K562 (cell line): ENCODE measurements around the gene SHISA7. TPM values are rescaled to one million over a fixed set of nuclear protein-coding genes. Genes with fewer than 3 reads are reported as not detected.
A peak's percentile ranks its signal among the peaks of the same experiment; 100 is the strongest.

ENCODE experiments used
- ATAC-seq: fragments of 200-7000 bp; cut with Tn5 transposase; 3 replicates; pipeline ENCODE4 v1.9.1; 2020; ENCODE audit warnings: moderate library complexity
- BruUV-seq: library from RNA; stranded (reverse); fragments of 400-500 nt; replicated peaks from 2 replicates; lab custom pipeline; 2021; lab: Mats Ljungman, UMichigan
- CTCF ChIA-PET: fragments of 300-600 bp; formaldehyde crosslinking; extraction: SDS; loops from one replicate; lab custom pipeline; 2021; ENCODE audit warnings: low intra/inter-chr PET ratio; lab: Yijun Ruan, JAX
- POLR2A ChIA-PET: fragments of 300-600, 350-650 bp; sonication (Branson Sonifier 250); formaldehyde crosslinking; extraction: SDS; loops from one replicate; lab custom pipeline; 2021; ENCODE audit warnings: antibody characterized with exemption, inconsistent platforms; lab: Yijun Ruan, JAX
- DNase-seq, 4 experiments: peaks; one replicate each; pipeline versions ENCODE4 v3.0.0 to v3.0.0-alpha.2; 2011 to 2018; ENCODE audit warnings: low spot score in 3 of 4, mixed read lengths in 3 of 4; ENCODE audit errors: extremely low read depth in 1 of 4
- FAIRE-seq: peaks from 2 replicates; lab custom pipeline; 2011; peaks lifted over from hg19 to GRCh38; lab: Jason Lieb, UNC
- H2AFZ ChIP-seq: 2 replicates; pipeline ENCODE4 v1.6.0; 2011; ENCODE audit warnings: low read depth, low read length, control low read depth, inconsistent platforms
- H3K27ac ChIP-seq: fragments of 200-600 bp; 3 replicates; pipeline ENCODE4 v1.8.0; 2011; ENCODE audit warnings: low read depth, mild to moderate bottlenecking, control low read depth, inconsistent platforms, low read length, moderate library complexity, mixed read lengths; ENCODE audit errors: extremely low read depth
- H3K27me3 ChIP-seq, 2 experiments: fragments of 300-600 bp in 1 of 2; 2 replicates in 1 of 2; 3 replicates in 1 of 2; pipeline versions ENCODE4 v1.6.0 to v1.8.0; 2011; ENCODE audit warnings: inconsistent platforms in 2 of 2, low read length in 2 of 2, mild to moderate bottlenecking in 1 of 2, mixed read lengths in 1 of 2, moderate library complexity in 1 of 2; ENCODE audit not compliant: control insufficient read depth in 2 of 2, insufficient read depth in 2 of 2
- H3K36me3 ChIP-seq: fragments of 300-600 bp; 3 replicates; pipeline ENCODE4 v1.8.0; 2011; ENCODE audit warnings: mild to moderate bottlenecking, low read length, inconsistent platforms; ENCODE audit not compliant: control insufficient read depth, insufficient read depth
- H3K4me1 ChIP-seq, 2 experiments: fragments of 200-600 bp in 1 of 2; replicated peaks in 1 of 2; 2 replicates in 1 of 2; 3 replicates in 1 of 2; pipeline versions ENCODE4 v1.5.1 to v1.8.0; 2011; ENCODE audit warnings: inconsistent platforms in 2 of 2, low read length in 2 of 2, mild to moderate bottlenecking in 1 of 2, mixed read lengths in 1 of 2, moderate library complexity in 1 of 2; ENCODE audit not compliant: control insufficient read depth in 2 of 2, insufficient read depth in 2 of 2
- H3K4me2 ChIP-seq: 2 replicates; pipeline ENCODE4 v1.6.1; 2011; ENCODE audit warnings: low read length, control low read depth, inconsistent platforms, mixed read lengths; ENCODE audit not compliant: insufficient read depth
- H3K4me3 ChIP-seq: fragments of 200-600 bp; sonication (generic), shearing (Covaris generic); 2 replicates; pipeline ENCODE4 v1.5.1; 2016; ENCODE audit warnings: control low read depth, inconsistent platforms
- H3K79me2 ChIP-seq: fragments of 200-600 bp; 3 replicates; pipeline ENCODE4 v1.8.0; 2011; ENCODE audit warnings: low read length, inconsistent platforms; ENCODE audit not compliant: control insufficient read depth, insufficient read depth
- H3K9ac ChIP-seq, 2 experiments: 2 replicates each; pipeline versions ENCODE4 v1.6.0 to v1.6.1; 2011; ENCODE audit warnings: low read depth in 2 of 2, low read length in 2 of 2, control low read depth in 1 of 2, inconsistent platforms in 1 of 2, mild to moderate bottlenecking in 1 of 2, mixed read lengths in 1 of 2; ENCODE audit not compliant: insufficient read depth in 1 of 2
- H3K9me1 ChIP-seq: one replicate; pipeline ENCODE4 v1.6.0; 2011; ENCODE audit warnings: inconsistent platforms, mild to moderate bottlenecking, low read length, moderate library complexity; ENCODE audit not compliant: control insufficient read depth, insufficient read depth
- H3K9me3 ChIP-seq: replicated peaks from 2 replicates; pipeline ENCODE4 v1.5.1; 2011; ENCODE audit warnings: low read depth, low read length, inconsistent platforms; ENCODE audit not compliant: control insufficient read depth, insufficient read depth
- H4K20me1 ChIP-seq: replicated peaks from 2 replicates; pipeline ENCODE4 v1.6.1; 2011; ENCODE audit warnings: low read length, inconsistent platforms, mixed read lengths; ENCODE audit not compliant: control insufficient read depth, insufficient read depth
- CBFA2T2 ChIP-seq: fragments of 450-650 bp; conservative IDR thresholded peaks from 2 replicates; pipeline ENCODE4 v1.6.1; 2017; ENCODE audit warnings: mild to moderate bottlenecking
- CCNT2 ChIP-seq: IDR thresholded peaks from 2 replicates; pipeline ENCODE4 v1.6.1; 2011; ENCODE audit warnings: borderline replicate concordance, low read depth, mild to moderate bottlenecking, moderate library complexity, mixed read lengths, low read length; ENCODE audit not compliant: insufficient read length; ENCODE audit errors: extremely low read depth
- FOXJ3 ChIP-seq: sonication (generic); formaldehyde crosslinking; IDR thresholded peaks from 2 replicates; pipeline ENCODE4 v1.4.0; 2020; ENCODE audit warnings: mild to moderate bottlenecking, missing genetic modification reagents
- HMG20A ChIP-seq: fragments of 450-650 bp; formaldehyde crosslinking; conservative IDR thresholded peaks from 2 replicates; pipeline ENCODE4 v1.4.0; 2020; ENCODE audit warnings: mild to moderate bottlenecking, mixed read lengths
- KDM4B ChIP-seq, 2 experiments: fragments of 450-650 bp in 1 of 2; sonication (generic) in 1 of 2; IDR thresholded peaks; 2 replicates each; pipeline ENCODE4 v1.6.1; 2016 to 2017; ENCODE audit warnings: borderline replicate concordance in 2 of 2, antibody characterized with exemption in 1 of 2, low read depth in 1 of 2, mild to moderate bottlenecking in 1 of 2
- ZBTB7A ChIP-seq: IDR thresholded peaks from 2 replicates; pipeline ENCODE4 v1.6.1; 2011; ENCODE audit warnings: low read depth, mild to moderate bottlenecking, low read length, moderate library complexity, borderline replicate concordance; ENCODE audit not compliant: control insufficient read depth
- ZKSCAN1 ChIP-seq: fragments of 150-350 bp; IDR thresholded peaks from 2 replicates; pipeline ENCODE4 v1.6.1; 2016; ENCODE audit warnings: low read depth, low read length
- ZNF12 ChIP-seq: sonication (generic); formaldehyde crosslinking; IDR thresholded peaks from 2 replicates; pipeline ENCODE4 v1.4.0; 2020; ENCODE audit warnings: mild to moderate bottlenecking, missing genetic modification reagents
- WGBS: fragments of 100-300 bp; shearing (Covaris generic); methylation state at CpG from one replicate; pipeline ENCODE4 v1.1.6; 2016; ENCODE audit warnings: low coverage, mixed read lengths; ENCODE audit not compliant: insufficient coverage; ENCODE audit errors: missing lambda C conversion rate; 5-methylcytosine and 5-hydroxymethylcytosine counted together
- in situ Hi-C: fragments of 300-500 bp; cut with MboI; formaldehyde crosslinking; loops from 4 replicates; pipeline ENCODE4 v1.15.0; 2018; ENCODE audit warnings: inconsistent platforms, mixed read lengths
- intact Hi-C: fragments of 100-400 bp; cut with micrococcal nuclease; formaldehyde crosslinking; loops from 2 replicates; pipeline ENCODE4 v1.14.2; 2022
- polyA plus RNA-seq, 8 experiments: library from polyadenylated mRNA; depleted of rRNA in 4 of 8; stranded (reverse) in 5 of 8; unstranded in 3 of 8; fragments of >200 nt; fragmentation: Nextera tagmentation in 2 of 8; fragmentation: Illumina TruSeq in 1 of 8; extraction: Ambion mirVana in 2 of 8; extraction: Trizol in 1 of 8; gene quantifications; 2 replicates each; pipeline versions ENCODE4 v1.2.1 to v1.2.3, GENCODE V29; 2011 to 2014; ENCODE audit warnings: inconsistent platforms in 1 of 8, missing spikeins in 1 of 8
- total RNA-seq, 7 experiments: library from RNA; depleted of rRNA in 6 of 7; stranded (reverse); fragments of >200 nt in 6 of 7; fragmentation: Illumina TruSeq in 2 of 7; extraction: Trizol in 2 of 7; gene quantifications; 2 replicates each; pipeline versions ENCODE4 v1.2.1 to v1.2.3, GENCODE V29; 2011 to 2021; ENCODE audit warnings: low replicate concordance in 1 of 7
- TF ChIP-seq, protein P1 (sequence below): sonication (generic); formaldehyde crosslinking; IDR thresholded peaks from 2 replicates; pipeline ENCODE4 v1.8.1; 2023; ENCODE audit warnings: mild to moderate bottlenecking, missing genetic modification reagents, moderate library complexity
- TF ChIP-seq, protein P2 (sequence below): sonication (generic); formaldehyde crosslinking; IDR thresholded peaks from 2 replicates; pipeline ENCODE4 v1.9.0; 2022; ENCODE audit warnings: mild to moderate bottlenecking, missing genetic modification reagents
- TF ChIP-seq, protein P3 (sequence below): fragments of 250-450 bp; sonication (Bioruptor Pico); IDR thresholded peaks from 2 replicates; pipeline ENCODE4 v1.6.1; 2021; ENCODE audit warnings: mild to moderate bottlenecking

The SHISA7 gene
- total and polyA plus RNA-seq, 9 of the 15 experiments (the other 6 are each of a cell fraction or from before 2014, with no cell fraction given), result 0.01 to 0.40 (median 0.07) TPM

DNA sequence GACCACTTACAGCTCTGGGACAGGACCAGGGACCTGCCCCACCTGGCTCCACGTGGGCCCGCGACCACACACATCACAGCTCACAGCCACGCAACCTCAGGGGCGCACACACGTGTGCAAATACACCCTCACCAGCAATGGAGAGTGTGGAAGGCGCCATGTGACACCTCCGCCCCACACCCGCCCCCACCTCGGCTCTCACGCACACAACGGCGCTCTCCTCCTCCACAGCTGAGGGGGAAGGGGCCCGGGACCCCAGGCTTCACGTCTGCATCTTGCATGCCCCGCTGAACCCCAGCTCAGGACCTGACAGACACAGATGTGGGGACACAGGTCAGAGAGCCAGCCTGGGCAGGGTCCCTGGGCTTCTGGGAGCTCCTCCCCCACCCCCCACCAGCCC, 6.4 kb upstream of the SHISA7 start:
- FAIRE-seq (no peak), ATAC-seq (no peak), DNase-seq (no peak)
- Histone ChIP-seq H4K20me1 (no peaks in the 10 kb centered on the region; the same call in 1 of the 2 replicates), H2AFZ (no peak overlapping the region), H3K27me3 (peaks cover 2 to 27% of the 10 kb centered on the region in 2 experiments), H3K9me3 (no peaks in the 10 kb centered on the region), H3K79me2 (no peaks in the 10 kb centered on the region), H3K9ac (no peak overlapping the region; a peak in 1 of 4 replicates), H3K4me1 (peaks cover 3 to 60% of the 10 kb centered on the region in 2 experiments), H3K27ac (no peak overlapping the region), H3K4me2 (no peak overlapping the region), H3K4me3 (no peak overlapping the region), H3K36me3 (peaks cover 6% of the 10 kb centered on the region; the same call in 2 of the 3 replicates), H3K9me1 (no peaks in the 10 kb centered on the region)
- BruUV-seq, result no TSS peak
- in situ Hi-C loops (loop anchor here (25.0 kb wide), 1 partner anchor 787 kb away; the partner anchor contains the start of gene LILRB4), intact Hi-C loops (no loop called here)
- ChIA-PET POLR2A (interaction anchor here (0.6 kb wide), 1 partner anchor 28 kb away, joined by 3 read pairs; no protein-coding TSS in a partner anchor), CTCF (no interaction called here)
- WGBS, result 45% methylated on average over 12 of the region's 16 CpGs
- no peak for TF ChIP-seq ZKSCAN1
- TF ChIP-seq, protein P1, sequence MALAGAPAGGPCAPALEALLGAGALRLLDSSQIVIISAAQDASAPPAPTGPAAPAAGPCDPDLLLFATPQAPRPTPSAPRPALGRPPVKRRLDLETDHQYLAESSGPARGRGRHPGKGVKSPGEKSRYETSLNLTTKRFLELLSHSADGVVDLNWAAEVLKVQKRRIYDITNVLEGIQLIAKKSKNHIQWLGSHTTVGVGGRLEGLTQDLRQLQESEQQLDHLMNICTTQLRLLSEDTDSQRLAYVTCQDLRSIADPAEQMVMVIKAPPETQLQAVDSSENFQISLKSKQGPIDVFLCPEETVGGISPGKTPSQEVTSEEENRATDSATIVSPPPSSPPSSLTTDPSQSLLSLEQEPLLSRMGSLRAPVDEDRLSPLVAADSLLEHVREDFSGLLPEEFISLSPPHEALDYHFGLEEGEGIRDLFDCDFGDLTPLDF (CRISPR knock-in tag), result no peak
- TF ChIP-seq HMG20A, result no peak
- TF ChIP-seq, protein P2, sequence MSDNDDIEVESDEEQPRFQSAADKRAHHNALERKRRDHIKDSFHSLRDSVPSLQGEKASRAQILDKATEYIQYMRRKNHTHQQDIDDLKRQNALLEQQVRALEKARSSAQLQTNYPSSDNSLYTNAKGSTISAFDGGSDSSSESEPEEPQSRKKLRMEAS, result 0 out of 2 replicates have a peak, but pooled peaks have one; percentile 14
- no peak for TF ChIP-seq FOXJ3
- TF ChIP-seq CBFA2T2, result no peak
- TF ChIP-seq ZBTB7A, result peak; percentile 38; the same call in 1 of the 2 replicates
- TF ChIP-seq ZNF12 (CRISPR knock-in tag), result no peak
- TF ChIP-seq, protein P3, sequence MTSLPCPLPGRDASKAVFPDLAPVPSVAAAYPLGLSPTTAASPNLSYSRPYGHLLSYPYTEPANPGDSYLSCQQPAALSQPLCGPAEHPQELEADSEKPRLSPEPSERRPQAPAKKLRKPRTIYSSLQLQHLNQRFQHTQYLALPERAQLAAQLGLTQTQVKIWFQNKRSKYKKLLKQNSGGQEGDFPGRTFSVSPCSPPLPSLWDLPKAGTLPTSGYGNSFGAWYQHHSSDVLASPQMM (CRISPR knock-in tag), result no peak
- no peak for TF ChIP-seq CCNT2
- no peak for TF ChIP-seq KDM4B (IDR thresholded peaks at IDR 0.05; ENCODE audit: borderline replicate concordance in 2 of 2, low read depth in 1 of 2)
